A673 (cell line): ENCODE measurements around the gene LMAN1. TPM values are rescaled to one million over a fixed set of nuclear protein-coding genes. Genes with fewer than 3 reads are reported as not detected.

ENCODE experiments used
- BruUV-seq: library from RNA; stranded (reverse); fragments of 400-500 nt; replicated peaks from 2 replicates; lab custom pipeline; 2021; lab: Mats Ljungman, UMichigan
- CTCF ChIA-PET: fragments of 300-600 bp; sonication (Branson Sonifier 250); formaldehyde crosslinking; loops from one replicate; lab custom pipeline; 2022; ENCODE audit warnings: antibody characterized with exemption; lab: Charles Lee
- POLR2A ChIA-PET: fragments of 300-600 bp; sonication (Branson Sonifier 250); formaldehyde crosslinking; loops from one replicate; lab custom pipeline; 2022; ENCODE audit warnings: antibody characterized with exemption; ENCODE audit not compliant: low non-redundant PET; lab: Charles Lee
- DNase-seq: peaks from one replicate; pipeline ENCODE4 v3.0.0-alpha.2; 2015; ENCODE audit warnings: low spot score
- H3K27ac ChIP-seq: fragments of 200-600 bp; sonication (generic); 2 replicates; pipeline ENCODE4 v1.5.1; 2016; ENCODE audit warnings: mixed run types, low read depth, mild to moderate bottlenecking, mixed read lengths, antibody characterized with exemption, low read length; ENCODE audit not compliant: poor library complexity, severe bottlenecking
- H3K27me3 ChIP-seq: fragments of 200-600 bp; sonication (generic); replicated peaks from 2 replicates; pipeline ENCODE4 v1.6.1; 2017; ENCODE audit warnings: mixed run types, low read depth, mild to moderate bottlenecking, mixed read lengths, antibody characterized with exemption, low read length; ENCODE audit not compliant: insufficient read depth, poor library complexity
- H3K36me3 ChIP-seq: fragments of 200-600 bp; sonication (generic); 2 replicates; pipeline ENCODE4 v1.6.1; 2016; ENCODE audit warnings: mixed run types, mild to moderate bottlenecking, mixed read lengths, antibody characterized with exemption, low read length; ENCODE audit not compliant: insufficient read depth, poor library complexity, severe bottlenecking
- H3K4me1 ChIP-seq: fragments of 200-600 bp; sonication (generic); 2 replicates; pipeline ENCODE4 v1.6.1; 2017; ENCODE audit warnings: mixed run types, mild to moderate bottlenecking, mixed read lengths, antibody characterized with exemption, low read length; ENCODE audit not compliant: insufficient read depth, poor library complexity, severe bottlenecking
- H3K4me3 ChIP-seq: fragments of 200-600 bp; sonication (generic); 2 replicates; pipeline ENCODE4 v1.5.1; 2016; ENCODE audit warnings: low read depth, mixed run types, mild to moderate bottlenecking, mixed read lengths, low read length; ENCODE audit not compliant: poor library complexity, severe bottlenecking
- H3K9me3 ChIP-seq: fragments of 200-600 bp; sonication (generic); 2 replicates; pipeline ENCODE4 v1.6.1; 2016; ENCODE audit warnings: mixed run types, low read depth, mild to moderate bottlenecking, mixed read lengths, antibody characterized with exemption, low read length; ENCODE audit not compliant: poor library complexity, severe bottlenecking
- EZH2 ChIP-seq: fragments of 200-600 bp; sonication (generic); IDR thresholded peaks from 2 replicates; pipeline ENCODE4 v1.6.1; 2017; ENCODE audit warnings: borderline replicate concordance, low read depth, mild to moderate bottlenecking, mixed read lengths, antibody characterized with exemption, low read length; ENCODE audit not compliant: poor library complexity, severe bottlenecking
- intact Hi-C: fragments of 100-400 bp; cut with micrococcal nuclease; formaldehyde crosslinking; loops from one replicate; pipeline ENCODE4 v1.10.0; 2022; ENCODE audit not compliant: unreplicated experiment
- total RNA-seq: library from RNA; stranded (reverse); gene quantifications from 2 replicates; pipeline ENCODE4 v1.2.3, GENCODE V29; 2021
- TF ChIP-seq, protein P1 (sequence below): fragments of 300-800, 200-600 bp; sonication (generic); conservative IDR thresholded peaks from 2 replicates; pipeline ENCODE4 v1.5.1; 2017; ENCODE audit warnings: low read depth, mild to moderate bottlenecking, antibody characterized with exemption, low read length, moderate library complexity, mixed read lengths

The LMAN1 gene
- total RNA-seq, 1 experiment from 2014 or later: 106 TPM

DNA sequence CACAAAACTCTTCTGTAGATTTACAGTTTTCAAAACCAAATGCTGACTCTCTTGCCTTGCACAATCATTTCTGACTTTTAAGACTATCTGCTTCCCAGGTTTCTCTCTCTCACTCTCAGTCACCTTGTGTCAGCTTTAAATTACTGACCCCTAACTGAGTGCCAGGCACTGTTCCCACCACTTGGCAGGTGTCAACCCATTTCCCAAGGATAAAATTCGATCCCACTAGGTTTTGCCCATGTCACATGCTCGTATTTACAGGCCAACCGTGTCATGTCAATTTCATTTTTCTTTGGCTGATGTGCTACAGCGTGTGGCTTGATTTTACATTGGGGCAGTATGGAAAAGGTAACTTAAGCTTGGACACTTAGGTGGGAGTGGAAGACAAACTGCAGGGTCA, 26.1 kb upstream of the LMAN1 start:
- no peaks in the 10 kb centered on the region for H3K36me3 ChIP-seq
- no peak for DNase-seq
- CTCF ChIA-PET: no interaction called here
- H3K27ac ChIP-seq: no peak overlapping the region
- H3K9me3 ChIP-seq: no peaks in the 10 kb centered on the region
- no peaks in the 10 kb centered on the region for H3K4me1 ChIP-seq
- no peaks in the 10 kb centered on the region for H3K27me3 ChIP-seq
- TF ChIP-seq EZH2: no peak
- TF ChIP-seq, protein P1, sequence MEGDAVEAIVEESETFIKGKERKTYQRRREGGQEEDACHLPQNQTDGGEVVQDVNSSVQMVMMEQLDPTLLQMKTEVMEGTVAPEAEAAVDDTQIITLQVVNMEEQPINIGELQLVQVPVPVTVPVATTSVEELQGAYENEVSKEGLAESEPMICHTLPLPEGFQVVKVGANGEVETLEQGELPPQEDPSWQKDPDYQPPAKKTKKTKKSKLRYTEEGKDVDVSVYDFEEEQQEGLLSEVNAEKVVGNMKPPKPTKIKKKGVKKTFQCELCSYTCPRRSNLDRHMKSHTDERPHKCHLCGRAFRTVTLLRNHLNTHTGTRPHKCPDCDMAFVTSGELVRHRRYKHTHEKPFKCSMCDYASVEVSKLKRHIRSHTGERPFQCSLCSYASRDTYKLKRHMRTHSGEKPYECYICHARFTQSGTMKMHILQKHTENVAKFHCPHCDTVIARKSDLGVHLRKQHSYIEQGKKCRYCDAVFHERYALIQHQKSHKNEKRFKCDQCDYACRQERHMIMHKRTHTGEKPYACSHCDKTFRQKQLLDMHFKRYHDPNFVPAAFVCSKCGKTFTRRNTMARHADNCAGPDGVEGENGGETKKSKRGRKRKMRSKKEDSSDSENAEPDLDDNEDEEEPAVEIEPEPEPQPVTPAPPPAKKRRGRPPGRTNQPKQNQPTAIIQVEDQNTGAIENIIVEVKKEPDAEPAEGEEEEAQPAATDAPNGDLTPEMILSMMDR: no peak
- no peak overlapping the region for H3K4me3 ChIP-seq
- POLR2A ChIA-PET: no interaction called here
- no TSS peak for BruUV-seq
- intact Hi-C loops: no loop called here

DNA sequence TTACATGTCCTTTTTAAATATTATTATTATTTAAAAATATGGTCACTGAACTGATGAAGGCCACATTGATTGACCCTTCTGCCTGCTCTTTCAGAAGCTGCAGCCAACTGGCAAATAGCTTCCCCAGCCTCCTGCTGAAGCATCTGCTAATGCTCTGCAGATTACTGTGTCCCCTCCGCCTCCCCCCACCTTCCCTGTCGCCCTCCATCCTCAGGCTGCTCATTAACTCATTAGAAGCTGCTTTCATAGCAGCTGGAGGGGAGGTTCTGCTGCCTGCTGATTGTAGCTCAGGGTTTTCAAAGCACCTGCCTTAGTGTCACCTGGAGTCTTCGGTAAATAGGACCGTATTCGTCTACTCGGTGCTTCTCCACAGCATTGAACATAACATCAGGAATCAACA, 24.8 kb upstream of the LMAN1 start:
- H3K4me3 ChIP-seq: no peak overlapping the region
- CTCF ChIA-PET: no interaction called here

DNA sequence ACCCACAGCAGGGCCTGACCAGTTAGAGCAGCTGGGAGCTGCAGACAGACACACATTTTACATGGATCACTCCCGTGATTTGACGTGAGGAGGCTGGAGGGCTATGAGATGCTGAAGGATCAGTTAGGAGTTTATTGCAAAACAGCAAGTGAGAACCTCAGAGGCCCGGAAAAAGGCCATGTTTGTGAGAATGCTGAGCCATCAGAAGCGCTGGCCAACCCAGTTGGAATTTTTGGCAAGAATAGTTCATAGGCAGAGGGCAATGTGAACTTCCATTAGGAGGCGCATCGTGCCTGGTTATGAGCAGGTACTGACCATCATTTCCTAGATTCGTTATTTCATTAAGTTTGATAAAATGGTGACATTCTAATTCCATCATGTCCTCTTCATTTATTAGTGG, 23.3 kb upstream of the LMAN1 start:
- Histone ChIP-seq H3K4me3 (no peak overlapping the region), H3K27me3 (no peaks in the 10 kb centered on the region), H3K36me3 (no peaks in the 10 kb centered on the region), H3K9me3 (no peaks in the 10 kb centered on the region), H3K4me1 (no peaks in the 10 kb centered on the region), H3K27ac (no peak overlapping the region)
- intact Hi-C loops: no loop called here
- no peak for DNase-seq
- TF ChIP-seq, protein P1: no peak
- no peak for TF ChIP-seq EZH2
- ChIA-PET CTCF (no interaction called here), POLR2A (no interaction called here)
- no TSS peak for BruUV-seq

More for the DNA sequence above, 24.8 kb upstream of the LMAN1 start:
- H3K9me3 ChIP-seq: no peaks in the 10 kb centered on the region
- no peaks in the 10 kb centered on the region for H3K4me1 ChIP-seq
- H3K36me3 ChIP-seq: no peaks in the 10 kb centered on the region
- no peak for TF ChIP-seq EZH2
- TF ChIP-seq, protein P1: no peak
- no peak for DNase-seq
- no TSS peak for BruUV-seq
- intact Hi-C loops: no loop called here
- H3K27ac ChIP-seq: no peak overlapping the region
- no peaks in the 10 kb centered on the region for H3K27me3 ChIP-seq
- POLR2A ChIA-PET: no interaction called here
